Skeletal muscle satellite cell (primary cell): ENCODE results near the gene GGT6.

Experiments used
- H3K27me3 ChIP-seq: 2 replicates; pipeline ENCODE4 v1.7.0; 2013; ENCODE audit warnings: low read length; ENCODE audit not compliant: control insufficient read depth, insufficient read depth
- H3K36me3 ChIP-seq: 2 replicates; pipeline ENCODE4 v1.7.0; 2013; ENCODE audit warnings: mild to moderate bottlenecking, control low read depth, low read length; ENCODE audit not compliant: insufficient read depth
- H3K4me1 ChIP-seq: 2 replicates; pipeline ENCODE4 v1.7.0; 2013; ENCODE audit warnings: low read length; ENCODE audit not compliant: control insufficient read depth, insufficient read depth
- H3K4me2 ChIP-seq: 2 replicates; pipeline ENCODE4 v1.7.0; 2013; ENCODE audit warnings: mild to moderate bottlenecking, low read length
- H3K4me3 ChIP-seq: 2 replicates; pipeline ENCODE4 v1.7.0; 2013; ENCODE audit warnings: low read length
- H3K9ac ChIP-seq: 2 replicates; pipeline ENCODE4 v1.7.0; 2013; ENCODE audit warnings: mild to moderate bottlenecking, low read depth, low read length, moderate library complexity
- H3K9me3 ChIP-seq: replicated peaks from 2 replicates; pipeline ENCODE4 v1.7.0; 2013; ENCODE audit warnings: mild to moderate bottlenecking, control low read depth, low read length

GGT6 gene

DNA sequence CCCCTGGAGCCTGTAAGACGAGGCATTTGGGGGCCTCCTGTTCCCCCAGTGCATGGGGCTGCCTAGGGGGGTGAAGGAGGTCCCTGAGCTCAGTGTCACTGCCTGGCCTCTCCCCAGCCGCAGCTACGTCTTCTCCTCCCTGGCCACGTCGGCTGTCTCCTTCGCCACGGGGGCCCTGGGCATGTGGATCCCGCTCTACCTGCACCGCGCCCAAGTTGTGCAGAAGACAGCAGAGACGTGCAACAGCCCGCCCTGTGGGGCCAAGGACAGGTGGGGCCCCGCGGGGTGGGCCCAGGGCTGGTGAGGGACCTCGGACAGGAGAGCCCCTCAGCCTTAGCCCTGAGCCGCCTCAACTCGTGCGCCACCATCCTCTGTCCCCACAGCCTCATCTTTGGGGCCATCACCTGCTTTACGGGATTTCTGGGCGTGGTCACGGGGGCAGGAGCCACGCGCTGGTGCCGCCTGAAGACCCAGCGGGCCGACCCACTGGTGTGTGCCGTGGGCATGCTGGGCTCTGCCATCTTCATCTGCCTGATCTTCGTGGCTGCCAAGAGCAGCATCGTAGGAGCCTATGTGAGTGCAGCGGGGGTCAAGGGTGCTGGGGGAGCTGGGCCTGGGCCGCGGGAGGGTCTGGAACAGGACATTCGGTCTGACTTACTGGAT, 27.4 kb downstream of the GGT6 start:
- peaks cover 6% of the 10 kb centered on the region for H3K36me3 ChIP-seq
- peaks cover 39% of the 10 kb centered on the region for H3K27me3 ChIP-seq
- H3K4me1 ChIP-seq, result no peaks in the 10 kb centered on the region
- H3K4me3 ChIP-seq, result no peak overlapping the region
- H3K9ac ChIP-seq, result no peak overlapping the region
- no peaks in the 10 kb centered on the region for H3K9me3 ChIP-seq
- no peak overlapping the region for H3K4me2 ChIP-seq

DNA sequence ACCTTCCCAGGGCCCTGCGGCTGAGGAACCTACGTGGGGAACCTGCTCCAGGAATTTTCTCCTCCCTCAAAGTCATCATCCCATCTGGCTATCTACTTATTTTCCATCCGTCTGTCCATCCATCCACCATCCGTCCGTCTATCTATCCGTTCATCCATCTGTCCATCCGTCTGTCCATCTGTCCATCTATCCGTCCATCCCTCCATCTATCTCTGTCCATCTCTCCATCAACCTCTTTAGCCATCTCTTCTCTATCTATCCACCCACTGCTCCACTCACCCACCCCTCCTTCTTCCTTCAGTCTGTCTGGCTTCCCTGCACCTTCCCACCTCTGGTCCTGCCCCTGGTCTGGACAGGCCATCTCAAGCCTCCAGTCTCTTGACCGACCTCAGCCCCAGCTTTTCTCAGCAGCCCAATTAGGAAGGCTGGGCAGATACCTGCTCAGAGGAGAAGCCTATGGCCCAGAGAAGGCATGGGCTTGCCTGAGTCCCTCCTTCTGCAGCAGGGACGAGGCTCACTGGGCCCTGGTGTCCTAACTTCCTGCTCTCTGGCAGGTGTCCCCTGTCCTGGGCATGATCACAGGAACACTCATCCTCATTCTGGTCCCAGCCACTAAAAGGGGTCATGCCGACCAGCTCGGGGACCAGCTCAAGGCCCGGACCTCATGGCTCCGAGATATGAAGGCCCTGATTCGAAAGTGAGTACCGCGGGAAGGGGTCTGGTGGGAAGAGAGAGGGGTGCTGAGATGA, 28.2 kb downstream of the GGT6 start:
- Histone ChIP-seq H3K27me3 (peaks cover 45% of the 10 kb centered on the region), H3K4me3 (no peak overlapping the region), H3K4me2 (no peak overlapping the region), H3K9me3 (no peaks in the 10 kb centered on the region), H3K36me3 (no peaks in the 10 kb centered on the region), H3K9ac (no peak overlapping the region), H3K4me1 (no peaks in the 10 kb centered on the region)

DNA sequence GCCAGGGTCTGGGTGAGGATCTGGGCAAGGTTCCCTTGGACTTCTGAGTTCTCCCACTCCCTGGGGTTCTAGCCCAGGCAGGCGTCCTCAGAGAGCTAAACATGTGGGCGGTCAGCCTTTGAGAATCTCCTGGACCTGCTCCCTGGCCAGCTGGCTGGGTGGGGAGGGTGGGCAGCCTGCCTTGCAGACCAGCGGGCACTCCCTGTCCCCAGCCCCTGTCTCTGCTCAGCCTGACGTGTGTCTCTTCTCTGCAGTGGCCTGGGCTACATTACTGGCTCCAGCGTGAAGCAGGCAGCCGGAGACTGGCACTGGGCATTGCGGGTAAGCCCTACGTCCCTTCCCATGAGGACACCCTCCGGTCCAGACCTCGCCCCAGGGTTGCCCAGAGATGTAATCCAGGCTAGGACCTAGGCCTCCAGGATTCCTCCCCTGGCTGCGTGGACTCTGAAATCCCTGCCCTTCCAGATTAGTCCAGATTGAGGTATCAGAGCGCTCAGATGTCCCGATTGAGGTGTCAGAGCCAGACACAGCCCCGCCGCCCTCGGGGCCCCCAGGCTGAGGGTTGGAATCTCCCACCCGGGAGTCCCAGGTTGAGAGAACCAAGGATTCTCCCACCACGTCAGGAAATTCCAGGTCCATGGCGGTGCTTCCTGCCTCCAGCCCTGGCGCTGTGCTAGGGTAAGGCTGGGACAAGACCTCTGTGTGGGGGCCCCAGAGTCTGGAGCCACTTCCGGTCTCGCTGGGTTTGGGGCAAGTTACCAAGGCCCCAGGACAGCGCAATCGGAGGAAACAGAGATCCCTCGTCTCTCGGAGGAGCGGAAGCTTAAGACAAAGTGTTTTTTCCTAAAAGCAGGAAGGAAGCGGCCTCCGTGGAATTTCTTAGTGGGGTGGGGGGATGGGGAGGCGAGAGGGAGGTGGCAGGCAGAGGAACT, 29.3 kb downstream of the GGT6 start:
- H3K36me3 ChIP-seq, result no peaks in the 10 kb centered on the region
- no peak overlapping the region for H3K4me2 ChIP-seq
- no peaks in the 10 kb centered on the region for H3K9me3 ChIP-seq
- no peak overlapping the region for H3K9ac ChIP-seq
- H3K4me3 ChIP-seq, result no peak overlapping the region
- peaks cover 53% of the 10 kb centered on the region for H3K27me3 ChIP-seq
- no peaks in the 10 kb centered on the region for H3K4me1 ChIP-seq

DNA sequence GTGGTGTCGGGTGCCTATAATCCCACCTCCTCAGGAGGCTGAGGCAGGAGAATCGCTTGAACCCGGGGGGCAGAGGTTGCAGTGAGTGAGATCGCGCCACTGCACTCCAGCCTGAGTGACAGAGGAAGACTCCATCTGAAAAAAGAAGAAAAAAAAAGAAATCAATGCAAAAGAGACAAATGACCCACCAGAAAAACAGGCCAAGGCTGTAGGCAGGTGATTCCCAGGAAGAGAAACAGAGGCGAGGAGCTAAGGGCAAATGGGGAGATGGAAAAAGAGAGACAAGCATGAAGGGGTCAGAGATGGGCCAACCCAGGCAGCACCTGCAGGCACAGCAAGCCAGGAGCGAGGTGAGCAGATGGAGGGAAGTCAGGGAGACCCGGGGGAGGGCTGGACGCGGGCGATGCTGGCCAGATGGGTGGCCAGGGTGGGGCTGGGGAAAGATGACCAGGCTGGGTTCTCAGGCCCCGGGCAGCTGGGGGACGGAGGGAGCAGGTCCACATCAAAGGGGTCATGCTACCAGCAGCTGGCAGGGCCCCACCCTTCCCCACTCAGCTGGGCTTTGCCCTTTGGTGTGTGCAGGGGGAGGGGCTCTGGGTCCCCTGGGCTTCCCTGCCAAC, 30.7 kb downstream of the GGT6 start:
- Histone ChIP-seq H3K4me3 (no peak overlapping the region), H3K4me2 (no peak overlapping the region), H3K36me3 (no peaks in the 10 kb centered on the region), H3K9ac (no peak overlapping the region), H3K4me1 (no peaks in the 10 kb centered on the region), H3K9me3 (no peaks in the 10 kb centered on the region), H3K27me3 (peaks cover 60% of the 10 kb centered on the region)

DNA sequence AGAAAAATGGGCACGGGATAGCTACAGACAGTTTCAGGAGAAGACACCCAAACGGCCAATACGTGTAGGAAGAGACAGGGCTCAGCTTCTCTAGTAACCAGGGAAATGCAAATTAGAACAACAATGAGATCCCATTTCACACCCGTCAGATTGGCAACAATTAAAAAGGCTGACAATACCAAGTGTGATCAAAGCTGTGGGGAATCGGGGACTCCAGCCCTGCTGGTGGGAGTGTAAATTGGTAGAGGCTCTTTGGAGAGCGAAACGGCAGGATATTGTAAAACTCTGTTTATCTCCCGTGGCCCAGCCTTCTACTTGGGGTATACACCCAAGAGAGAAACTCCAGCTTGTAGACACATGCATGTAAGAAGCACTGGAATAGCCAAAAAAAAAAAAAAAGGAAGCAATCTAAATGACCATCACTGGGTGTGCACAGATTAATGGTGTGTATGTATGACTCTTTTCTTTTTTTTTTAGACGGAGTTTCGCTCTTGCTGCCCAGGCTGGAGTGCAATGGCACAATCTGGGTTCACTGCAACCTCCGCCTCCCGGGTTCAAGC, 32.7 kb downstream of the GGT6 start:
- Histone ChIP-seq H3K27me3 (peaks cover 51% of the 10 kb centered on the region), H3K9ac (no peak overlapping the region), H3K36me3 (no peaks in the 10 kb centered on the region), H3K4me1 (no peaks in the 10 kb centered on the region), H3K9me3 (no peaks in the 10 kb centered on the region), H3K4me3 (no peak overlapping the region), H3K4me2 (no peak overlapping the region)

DNA sequence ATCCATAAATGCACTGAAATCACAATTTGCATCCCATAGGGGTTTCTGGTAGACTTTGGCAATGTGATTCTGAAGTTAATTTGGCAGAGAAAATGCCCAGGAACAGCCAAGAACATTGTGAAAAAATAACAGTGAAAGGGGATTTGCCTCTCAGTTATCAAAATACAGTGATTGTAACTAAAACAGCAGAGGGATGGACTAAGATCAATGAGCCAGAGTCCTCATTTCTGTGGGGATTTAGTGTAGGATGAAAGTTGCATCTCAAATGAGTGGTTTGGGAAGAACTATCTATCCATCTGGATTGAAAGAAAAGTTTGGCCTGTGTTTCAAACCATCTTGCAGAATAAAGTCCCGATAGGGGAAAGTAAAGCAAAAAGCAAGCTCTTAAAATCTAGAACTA, 33.2 kb downstream of the GGT6 start:
- H3K4me2 ChIP-seq, result no peak overlapping the region
- H3K4me3 ChIP-seq, result no peak overlapping the region
- H3K9ac ChIP-seq, result no peak overlapping the region
- H3K27me3 ChIP-seq, result peaks cover 50% of the 10 kb centered on the region
- H3K4me1 ChIP-seq, result no peaks in the 10 kb centered on the region
- no peaks in the 10 kb centered on the region for H3K36me3 ChIP-seq
- no peaks in the 10 kb centered on the region for H3K9me3 ChIP-seq

DNA sequence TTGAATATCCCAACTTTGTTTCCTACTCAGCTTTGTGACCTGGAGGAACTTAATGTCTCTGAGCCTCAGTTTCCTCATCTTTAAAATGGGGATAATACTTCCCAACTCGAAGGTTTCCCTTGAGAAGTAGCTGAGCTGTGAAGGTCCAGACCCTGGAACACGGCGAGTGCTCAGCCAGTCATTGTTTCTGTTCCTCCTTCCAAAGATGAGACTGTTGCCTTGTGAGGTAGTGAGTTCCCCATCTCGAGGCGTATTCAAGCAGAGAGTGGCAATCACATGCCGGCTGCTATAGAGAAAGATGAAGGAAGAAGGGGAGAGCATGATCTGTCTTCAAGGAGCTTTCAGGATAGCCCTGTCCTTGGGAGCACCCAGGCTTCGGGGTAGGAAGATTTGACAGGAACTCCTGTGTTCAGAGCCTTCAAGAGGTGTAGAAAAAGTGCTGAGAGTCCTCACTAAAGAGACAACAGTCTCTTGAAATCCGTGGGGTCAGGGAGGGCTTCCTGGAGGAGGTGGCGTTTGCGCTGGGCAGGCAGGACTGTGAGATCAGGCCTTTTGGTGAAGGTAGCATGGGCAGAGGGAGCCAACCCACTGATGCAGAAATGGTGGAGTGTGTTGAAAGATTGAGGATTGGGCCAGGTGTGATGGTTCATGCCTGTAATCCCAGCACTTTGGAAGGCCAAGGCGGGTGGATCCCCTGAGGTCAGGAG, 34.5 kb downstream of the GGT6 start:
- peaks cover 41% of the 10 kb centered on the region for H3K27me3 ChIP-seq
- no peaks in the 10 kb centered on the region for H3K36me3 ChIP-seq

DNA sequence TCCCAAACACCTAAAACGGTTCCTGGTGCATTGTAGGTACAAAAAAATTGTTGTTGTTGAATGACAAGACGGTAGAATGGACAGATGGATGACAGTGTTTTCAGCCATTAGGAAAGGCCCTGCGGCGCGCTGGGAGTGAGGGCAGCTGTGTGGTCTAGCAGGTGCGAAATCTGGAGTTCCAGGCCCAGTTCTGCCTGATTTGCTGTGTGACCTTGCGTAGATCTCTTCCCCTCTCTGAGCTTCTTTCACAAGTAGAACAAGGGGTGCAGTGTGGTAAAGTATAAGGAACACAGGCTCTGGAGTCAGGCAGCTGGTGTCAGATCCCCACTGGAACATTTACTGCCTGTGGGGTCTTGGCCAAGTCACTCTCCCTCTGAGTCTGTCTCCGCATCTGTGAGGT, 36.4 kb downstream of the GGT6 start:
- H3K36me3 ChIP-seq, result no peaks in the 10 kb centered on the region
- H3K27me3 ChIP-seq, result peaks cover 36% of the 10 kb centered on the region
- H3K4me3 ChIP-seq, result no peak overlapping the region
- H3K4me1 ChIP-seq, result no peaks in the 10 kb centered on the region
- H3K9ac ChIP-seq, result no peak overlapping the region
- H3K9me3 ChIP-seq, result no peaks in the 10 kb centered on the region
- no peak overlapping the region for H3K4me2 ChIP-seq

More for the DNA sequence above, 34.5 kb downstream of the GGT6 start:
- Histone ChIP-seq H3K4me2 (no peak overlapping the region), H3K9ac (no peak overlapping the region), H3K4me3 (no peak overlapping the region), H3K4me1 (no peaks in the 10 kb centered on the region), H3K9me3 (no peaks in the 10 kb centered on the region)

DNA sequence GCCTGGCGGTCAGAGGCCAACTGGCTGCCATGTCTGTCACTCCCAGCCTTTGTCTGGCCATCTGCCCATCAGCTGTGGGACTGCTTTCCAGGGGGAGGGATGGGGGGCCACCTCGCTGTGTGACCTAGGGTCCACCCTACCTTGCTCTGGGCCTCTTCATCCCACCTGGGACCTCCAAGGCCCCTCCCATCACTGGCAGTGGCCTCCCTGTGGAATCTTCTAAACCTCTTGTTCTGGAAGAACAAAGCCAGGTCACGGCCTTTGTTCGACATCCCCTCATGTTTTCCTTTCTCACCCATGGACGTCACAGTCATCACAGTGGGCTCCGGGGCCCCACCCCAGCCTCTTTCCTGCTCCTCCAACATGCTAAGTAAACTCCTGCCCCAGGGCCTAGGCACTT, 37.7 kb downstream of the GGT6 start:
- H3K4me2 ChIP-seq, result no peak overlapping the region
- no peak overlapping the region for H3K4me3 ChIP-seq
- H3K9me3 ChIP-seq, result no peaks in the 10 kb centered on the region
- no peak overlapping the region for H3K9ac ChIP-seq
- peaks cover 31% of the 10 kb centered on the region for H3K27me3 ChIP-seq
- no peaks in the 10 kb centered on the region for H3K4me1 ChIP-seq
- no peaks in the 10 kb centered on the region for H3K36me3 ChIP-seq

DNA sequence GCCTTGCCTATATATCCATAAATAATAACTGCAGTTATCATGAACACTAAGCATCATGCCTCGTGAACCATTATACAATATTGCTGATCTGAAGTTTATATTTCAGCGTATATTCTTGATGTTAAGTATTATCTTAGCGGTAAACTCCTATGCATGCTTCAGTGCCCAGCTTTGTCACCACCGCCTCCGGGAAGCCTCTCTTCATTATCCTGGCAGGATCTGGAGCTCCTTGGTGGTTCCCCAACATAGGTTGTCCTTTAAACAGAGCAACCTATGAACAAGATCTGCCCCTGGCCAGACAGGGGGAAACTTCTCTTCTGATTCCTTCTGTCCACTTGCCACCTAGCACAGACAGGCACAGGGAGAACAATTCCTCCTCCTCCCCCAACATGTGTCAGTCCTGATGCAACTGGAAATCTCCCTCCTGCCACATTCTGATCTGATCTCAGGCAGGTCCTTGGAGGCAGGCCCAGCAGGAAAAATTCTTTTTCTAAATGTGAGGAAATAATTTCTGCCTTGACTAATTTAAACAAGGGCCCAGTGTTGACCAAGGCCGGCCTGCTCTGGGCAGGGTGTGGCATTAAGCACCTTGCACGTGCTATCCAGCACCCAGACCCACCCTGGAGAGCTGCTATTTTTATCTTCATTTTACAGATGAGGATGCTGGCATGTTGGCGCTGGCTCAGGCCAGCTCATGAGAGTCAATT, 39.3 kb downstream of the GGT6 start:
- H3K4me2 ChIP-seq, result no peak overlapping the region
- H3K36me3 ChIP-seq, result no peaks in the 10 kb centered on the region
- no peak overlapping the region for H3K9ac ChIP-seq
- H3K27me3 ChIP-seq, result peaks cover 27% of the 10 kb centered on the region
- no peak overlapping the region for H3K4me3 ChIP-seq
- no peaks in the 10 kb centered on the region for H3K4me1 ChIP-seq
- H3K9me3 ChIP-seq, result no peaks in the 10 kb centered on the region
